Measurements from ENCODE around the gene NID1.

The NID1 gene

GRCh38 chr1:235948774-235949427 is 116.0 kb downstream of the NID1 start:
- H3K4me3 ChIP-seq (replicated peaks; ENCODE audit: low read depth, low read length) = no peak overlapping the region
- no peak for DNase-seq (ENCODE audit: extremely low read depth, low read depth)

GRCh38 chr1:235947989-235948388 is 116.9 kb downstream of the NID1 start:
- no peak for DNase-seq (ENCODE audit: extremely low read depth, low read depth)
- H3K4me3 ChIP-seq (replicated peaks; ENCODE audit: low read depth, low read length) = no peak overlapping the region
- no peak for TF ChIP-seq CTCF (IDR thresholded peaks at IDR 0.05; ENCODE audit: low read depth, low read length, missing control alignments)

More at GRCh38 chr1:235948774-235949427, 116.0 kb downstream of the NID1 start:
- no peak for TF ChIP-seq CTCF (IDR thresholded peaks at IDR 0.05; ENCODE audit: low read depth, low read length, missing control alignments)

GRCh38 chr1:235946571-235946981 is 118.3 kb downstream of the NID1 start:
- TF ChIP-seq CTCF (IDR thresholded peaks at IDR 0.05; ENCODE audit: low read depth, low read length, missing control alignments) = peak; percentile 28
- no peak overlapping the region for H3K4me3 ChIP-seq (replicated peaks; ENCODE audit: low read depth, low read length)
- DNase-seq (ENCODE audit: extremely low read depth, low read depth) = no peak

- no peak for TF ChIP-seq CTCF (IDR thresholded peaks at IDR 0.05; ENCODE audit: low read depth, low read length, missing control alignments)
- H3K4me3 ChIP-seq (replicated peaks; ENCODE audit: low read depth, low read length) = no peak overlapping the region
- DNase-seq (ENCODE audit: extremely low read depth, low read depth) = no peak
Measured at GRCh38 chr1:235945775-235946570, 118.9 kb downstream of the NID1 start.

GRCh38 chr1:235943581-235944114 is 121.2 kb downstream of the NID1 start:
- H3K4me3 ChIP-seq (replicated peaks; ENCODE audit: low read depth, low read length) = no peak overlapping the region
- no peak for TF ChIP-seq CTCF (IDR thresholded peaks at IDR 0.05; ENCODE audit: low read depth, low read length, missing control alignments)
- DNase-seq (ENCODE audit: extremely low read depth, low read depth) = peak; percentile 91

DNA sequence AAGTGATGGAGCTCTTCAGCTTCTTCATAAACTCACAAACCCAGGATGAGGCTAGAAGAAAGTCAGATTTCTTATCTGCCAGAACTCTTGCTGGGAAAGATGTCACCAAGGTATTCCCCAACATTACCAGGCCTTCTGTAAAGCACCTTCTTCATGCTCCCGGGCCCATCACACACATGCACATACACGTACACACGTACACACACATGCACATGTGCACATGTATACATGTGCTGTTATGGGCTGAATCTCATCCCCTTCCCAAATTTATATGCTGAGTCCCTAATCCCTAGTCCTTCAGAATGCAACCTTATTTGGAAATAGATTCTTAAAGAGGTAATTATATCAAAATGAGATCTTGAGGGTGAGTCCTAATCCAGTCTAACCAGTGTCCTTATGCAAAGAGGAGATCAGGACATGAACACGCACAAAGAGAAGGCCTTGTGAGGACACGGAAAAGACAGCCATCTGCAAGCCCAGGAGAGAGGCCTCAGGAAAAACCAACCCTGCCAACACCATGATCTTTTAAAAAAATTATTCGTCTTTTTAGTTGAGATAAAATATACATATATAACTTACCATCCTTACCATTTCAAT is 121.8 kb downstream of the NID1 start:
- no peak for TF ChIP-seq CTCF (IDR thresholded peaks at IDR 0.05; ENCODE audit: low read depth, low read length, missing control alignments)
- H3K4me3 ChIP-seq (replicated peaks; ENCODE audit: low read depth, low read length) = no peak overlapping the region
- DNase-seq (ENCODE audit: extremely low read depth, low read depth) = no peak
